Measurements from ENCODE around the gene GTF2B. TPM values are rescaled to one million over a fixed set of nuclear protein-coding genes. Genes with fewer than 3 reads are reported as not detected.

Gene GTF2B
- total and polyA plus RNA-seq, 2 of the 4 experiments (the other 2 are of a cell fraction) = 32.0 to 41.0 TPM

GRCh38 chr1:88875595-88875994 is 15.8 kb downstream of the GTF2B start:
- no peak overlapping the region for H3K4ac ChIP-seq (ENCODE audit: low read depth, low read length)
- TF ChIP-seq MAZ (IDR thresholded peaks at IDR 0.05; ENCODE audit: borderline replicate concordance, low read depth, low read length) (no peak), MXI1 (IDR thresholded peaks at IDR 0.05; ENCODE audit: borderline replicate concordance, low read depth, low read length) (no peak), MAFK (IDR thresholded peaks at IDR 0.05; ENCODE audit: low read depth, low read length) (no peak), CHD1 (IDR thresholded peaks at IDR 0.05; ENCODE audit: low read depth, low read length) (no peak), POLR2A (IDR thresholded peaks at IDR 0.05; ENCODE audit: low read depth, low read length) (no peak), CEBPB (IDR thresholded peaks at IDR 0.05; ENCODE audit: low read depth, low read length) (no peak), SMC3 (IDR thresholded peaks at IDR 0.05; ENCODE audit: low read depth, low read length) (no peak), RAD21 (IDR thresholded peaks at IDR 0.05; ENCODE audit: low read length) (no peak), RCOR1 (IDR thresholded peaks at IDR 0.05; ENCODE audit: insufficient replicate concordance, low read length) (no peak)
- TF ChIP-seq, protein P1, sequence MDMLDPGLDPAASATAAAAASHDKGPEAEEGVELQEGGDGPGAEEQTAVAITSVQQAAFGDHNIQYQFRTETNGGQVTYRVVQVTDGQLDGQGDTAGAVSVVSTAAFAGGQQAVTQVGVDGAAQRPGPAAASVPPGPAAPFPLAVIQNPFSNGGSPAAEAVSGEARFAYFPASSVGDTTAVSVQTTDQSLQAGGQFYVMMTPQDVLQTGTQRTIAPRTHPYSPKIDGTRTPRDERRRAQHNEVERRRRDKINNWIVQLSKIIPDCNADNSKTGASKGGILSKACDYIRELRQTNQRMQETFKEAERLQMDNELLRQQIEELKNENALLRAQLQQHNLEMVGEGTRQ (IDR thresholded peaks at IDR 0.05; ENCODE audit: low read depth, low read length) = no peak
- TF ChIP-seq, protein P2, sequence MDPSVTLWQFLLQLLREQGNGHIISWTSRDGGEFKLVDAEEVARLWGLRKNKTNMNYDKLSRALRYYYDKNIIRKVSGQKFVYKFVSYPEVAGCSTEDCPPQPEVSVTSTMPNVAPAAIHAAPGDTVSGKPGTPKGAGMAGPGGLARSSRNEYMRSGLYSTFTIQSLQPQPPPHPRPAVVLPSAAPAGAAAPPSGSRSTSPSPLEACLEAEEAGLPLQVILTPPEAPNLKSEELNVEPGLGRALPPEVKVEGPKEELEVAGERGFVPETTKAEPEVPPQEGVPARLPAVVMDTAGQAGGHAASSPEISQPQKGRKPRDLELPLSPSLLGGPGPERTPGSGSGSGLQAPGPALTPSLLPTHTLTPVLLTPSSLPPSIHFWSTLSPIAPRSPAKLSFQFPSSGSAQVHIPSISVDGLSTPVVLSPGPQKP (IDR thresholded peaks at IDR 0.05; ENCODE audit: borderline replicate concordance, low read depth, low read length) = no peak
- CTCF ChIA-PET = interaction anchor here (0.5 to 1.0 kb wide), 2 partner anchors 140 to 142 kb away, joined by 3 read pairs; no protein-coding TSS in a partner anchor

More at GRCh38 chr1:88875595-88875994, 15.8 kb downstream of the GTF2B start:
- H4K20me1 ChIP-seq (ENCODE audit: insufficient read depth, low read length) = 0 out of 2 replicates have a peak, but pooled peaks cover 5% of the 10 kb centered on the region
- no CpG with 5 or more reads among the region's 4 CpGs for WGBS, 2 experiments (ENCODE audit: extremely low coverage in 2 of 2, insufficient read length in 1 of 2)
- no peaks in the 10 kb centered on the region for H3K27me3 ChIP-seq (ENCODE audit: control insufficient read depth, insufficient read depth, low read length)
- ATAC-seq (ENCODE audit: low read depth) (no peak), DNase-seq (no peak)
- no TSS peak for BruUV-seq (replicated peaks)
- intact Hi-C loops (cut with micrococcal nuclease) (no loop called here), dilution Hi-C loops (cut with HindIII; ENCODE audit: low sequenced_read_pairs, unreplicated experiment) (no loop called here), in situ Hi-C loops (cut with MboI; ENCODE audit: low sequenced_read_pairs) (loop anchor here (10.0 kb wide), 2 partner anchors 131 to 201 kb away; no protein-coding TSS in a partner anchor)
- H3K4me2 ChIP-seq (ENCODE audit: low read depth, low read length) = no peak overlapping the region
- no peak overlapping the region for H3K9ac ChIP-seq (ENCODE audit: low read depth, low read length)
- no peak overlapping the region for H2BK15ac ChIP-seq (ENCODE audit: low read depth, low read length)
- H3K9me3 ChIP-seq (ENCODE audit: control insufficient read depth, insufficient read depth, low read length) = no peaks in the 10 kb centered on the region
- POLR2A ChIA-PET (ENCODE audit: unreplicated experiment) = no interaction called here
- no peak overlapping the region for H2BK20ac ChIP-seq (ENCODE audit: low read depth, low read length)
- no peak overlapping the region for H2AFZ ChIP-seq (replicated peaks; ENCODE audit: low read length, poor library complexity)
- peaks cover 32 to 52% of the 10 kb centered on the region in 2 experiments for H3K79me1 ChIP-seq (ENCODE audit: low read depth in 1 of 2, low read length in 2 of 2)
- H3K56ac ChIP-seq (ENCODE audit: extremely low read depth, insufficient read depth, low read length) = no peak overlapping the region
- no peak overlapping the region for H3K14ac ChIP-seq (replicated peaks; ENCODE audit: low read depth, low read length)
- H4K91ac ChIP-seq (ENCODE audit: insufficient read depth, low read depth, low read length) = no peak overlapping the region
- H3K9me1 ChIP-seq (ENCODE audit: insufficient read depth, low read length) = no peaks in the 10 kb centered on the region
- no peak overlapping the region for H3K4me3 ChIP-seq (ENCODE audit: insufficient read depth, low read depth, low read length)
- H3K27ac ChIP-seq (ENCODE audit: insufficient read depth, low read length) = no peak overlapping the region
- no peak overlapping the region for H3K23ac ChIP-seq (ENCODE audit: low read depth, low read length)
- no peak overlapping the region for H2AK5ac ChIP-seq (ENCODE audit: low read depth, low read length)
- no peak overlapping the region for H2BK5ac ChIP-seq (ENCODE audit: low read depth, low read length, poor library complexity, severe bottlenecking)
- no peak overlapping the region for H4K5ac ChIP-seq (ENCODE audit: low read depth, low read length)
- H3K36me3 ChIP-seq (ENCODE audit: control insufficient read depth, insufficient read depth, low read length) = peaks cover 8% of the 10 kb centered on the region; the same call in 1 of the 2 replicates
- H2BK120ac ChIP-seq (ENCODE audit: low read depth, low read length) = no peak overlapping the region
- no peak overlapping the region for H2AK9ac ChIP-seq (replicated peaks; ENCODE audit: low read depth, low read length, poor library complexity)
- H3K18ac ChIP-seq (ENCODE audit: low read depth, low read length) = no peak overlapping the region
- H3K4me1 ChIP-seq (ENCODE audit: control insufficient read depth, insufficient read depth, low read length) = peaks cover 12% of the 10 kb centered on the region; the same call in 1 of the 2 replicates
- H4K8ac ChIP-seq (ENCODE audit: low read depth in 2 of 2, low read length in 2 of 2) = no peak overlapping the region

Measured in IMR-90 (cell line).